Thoracic aorta (tissue), 2 donors: Measurements from ENCODE around the gene RPL37A. TPM values are rescaled to one million over a fixed set of nuclear protein-coding genes. Genes with fewer than 3 reads are reported as not detected.

ENCODE experiments used
- ATAC-seq: fragments of 150-250 bp; one replicate; pipeline ENCODE4 v1.8.0; 2017; ENCODE audit warnings: low read depth; ENCODE audit not compliant: insufficient number of reproducible peaks, low FRiP score
- DNase-seq: peaks from one replicate; pipeline ENCODE4 v3.0.0-alpha.2; 2020; ENCODE audit warnings: low spot score
- H3K27ac ChIP-seq, 2 donors: fragments of 200-600 bp; sonication (generic); 1 replicate in 1 of 2; 2 replicates in 1 of 2; pipeline ENCODE4 v1.5.1; 2016; ENCODE audit warnings: mild to moderate bottlenecking in 2 of 2, moderate library complexity in 2 of 2
- H3K27me3 ChIP-seq: fragments of 200-600 bp; sonication (generic); replicated peaks from 2 replicates; pipeline ENCODE4 v1.6.0; 2016; ENCODE audit warnings: mild to moderate bottlenecking; ENCODE audit not compliant: insufficient read depth
- H3K36me3 ChIP-seq: fragments of 200-600 bp; sonication (generic); one replicate; pipeline ENCODE4 v1.5.1; 2016
- H3K4me1 ChIP-seq, 2 donors: fragments of 200-600 bp; sonication (generic); 1 replicate in 1 of 2; 2 replicates in 1 of 2; pipeline versions ENCODE4 v1.5.1 to v1.6.0; 2016; ENCODE audit warnings: low read depth in 2 of 2, mild to moderate bottlenecking in 1 of 2; ENCODE audit not compliant: control insufficient read depth in 1 of 2
- H3K4me3 ChIP-seq: fragments of 200-600 bp; sonication (generic); 2 replicates; pipeline ENCODE4 v1.5.1; 2016; ENCODE audit warnings: mild to moderate bottlenecking
- H3K9me3 ChIP-seq: fragments of 200-600 bp; sonication (generic); 2 replicates; pipeline ENCODE4 v1.5.1; 2016
- CTCF ChIP-seq: fragments of 200-600 bp; sonication (generic); IDR thresholded peaks from one replicate; pipeline ENCODE4 v1.5.1; 2019; ENCODE audit warnings: antibody characterized with exemption
- total RNA-seq, 2 donors: library from RNA; depleted of rRNA; stranded (reverse); fragments of >200 nt; gene quantifications; one replicate each; pipeline versions ENCODE4 v1.1.0 to v1.2.3, GENCODE V29; 2016

Gene RPL37A
- total RNA-seq, 2 donors from 2014 or later: 422 to 464 TPM

- Histone ChIP-seq H3K9me3 (no peaks in the 10 kb centered on the region), H3K27ac (no peak overlapping the region), H3K36me3 (no peaks in the 10 kb centered on the region), H3K27me3 (no peaks in the 10 kb centered on the region), H3K4me3 (no peak overlapping the region), H3K4me1 (no peaks in the 10 kb centered on the region)
- no peak for DNase-seq
- TF ChIP-seq CTCF: no peak
- no peak for ATAC-seq
These were observed 35.5 kb upstream of the RPL37A start for GRCh38 chr2:216463148-216463547.

- no peak for TF ChIP-seq CTCF
- no peak for ATAC-seq
- H3K27me3 ChIP-seq: no peaks in the 10 kb centered on the region
These were observed 34.4 kb upstream of the RPL37A start for GRCh38 chr2:216464104-216464720.

GRCh38 chr2:216465579-216466195, 33.0 kb upstream of the RPL37A start:
- Histone ChIP-seq H3K36me3 (no peaks in the 10 kb centered on the region), H3K9me3 (no peaks in the 10 kb centered on the region), H3K4me1 (no peaks in the 10 kb centered on the region), H3K27me3 (no peaks in the 10 kb centered on the region), H3K27ac (no peak overlapping the region), H3K4me3 (no peak overlapping the region)
- TF ChIP-seq CTCF: no peak
- ATAC-seq: no peak
- DNase-seq: no peak

More at GRCh38 chr2:216464104-216464720, 34.4 kb upstream of the RPL37A start:
- Histone ChIP-seq H3K4me1 (no peaks in the 10 kb centered on the region), H3K36me3 (no peaks in the 10 kb centered on the region), H3K9me3 (no peaks in the 10 kb centered on the region), H3K27ac (no peak overlapping the region), H3K4me3 (no peak overlapping the region)
- DNase-seq: no peak

- Histone ChIP-seq H3K4me1 (no peaks in the 10 kb centered on the region), H3K9me3 (no peaks in the 10 kb centered on the region), H3K27ac (no peak overlapping the region), H3K36me3 (no peaks in the 10 kb centered on the region), H3K27me3 (no peaks in the 10 kb centered on the region), H3K4me3 (no peak overlapping the region)
- TF ChIP-seq CTCF: no peak
- DNase-seq (no peak), ATAC-seq (no peak)
These were observed 30.8 kb upstream of the RPL37A start for GRCh38 chr2:216467845-216468244.

GRCh38 chr2:216469661-216470060, 29.0 kb upstream of the RPL37A start:
- ATAC-seq: no peak
- Histone ChIP-seq H3K4me1 (no peaks in the 10 kb centered on the region), H3K27ac (no peak overlapping the region), H3K9me3 (no peaks in the 10 kb centered on the region), H3K36me3 (no peaks in the 10 kb centered on the region), H3K27me3 (no peaks in the 10 kb centered on the region), H3K4me3 (no peak overlapping the region)
- no peak for DNase-seq
- TF ChIP-seq CTCF: no peak
